ENCODE data around the gene PFKFB3.
A peak's percentile ranks its signal among the peaks of the same experiment; 100 is the strongest.
"Not testable (repeated sequence)": the region's sequence is repeated elsewhere in the genome, so short reads cannot be mapped to it uniquely, and the experiment has no call there.

The PFKFB3 gene

GRCh38 chr10:6202684-6203330 is at the start of gene PFKFB3:
Gene PFKFB3, plus strand, starts transcription at chr10:6202932. Its CDS starts 329 bp downstream, at chr10:6203261.
- DNase-seq, result peak in 1 of 2 experiments; percentile 21

GRCh38 chr10:6153845-6154244 is 48.9 kb upstream of the PFKFB3 start:
- no peak for DNase-seq

GRCh38 chr10:6154566-6154965 is 48.2 kb upstream of the PFKFB3 start:
- no peak for DNase-seq

- no peak for DNase-seq
Measured at GRCh38 chr10:6158276-6158675, 44.5 kb upstream of the PFKFB3 start.

GRCh38 chr10:6161921-6162320 is 40.8 kb upstream of the PFKFB3 start:
- no peak for DNase-seq

- DNase-seq, result no peak
Measured at GRCh38 chr10:6162589-6163356, 40.0 kb upstream of the PFKFB3 start.

GRCh38 chr10:6163364-6164270 is 39.1 kb upstream of the PFKFB3 start:
- peak; percentile 30 to 45 for DNase-seq

- DNase-seq, result no peak
Measured at GRCh38 chr10:6164271-6165095, 38.2 kb upstream of the PFKFB3 start.

GRCh38 chr10:6165221-6165725 is 37.5 kb upstream of the PFKFB3 start:
- DNase-seq, result no peak

GRCh38 chr10:6165933-6166332 is 36.8 kb upstream of the PFKFB3 start:
- not testable (repeated sequence) for DNase-seq

- no peak for DNase-seq
Measured at GRCh38 chr10:6167456-6167855, 35.3 kb upstream of the PFKFB3 start.

- DNase-seq, result no peak
Measured at GRCh38 chr10:6168084-6168483, 34.6 kb upstream of the PFKFB3 start.

- no peak for DNase-seq
Measured at GRCh38 chr10:6170638-6171037, 32.1 kb upstream of the PFKFB3 start.

GRCh38 chr10:6171881-6172695 is 30.6 kb upstream of the PFKFB3 start:
- no peak for DNase-seq

GRCh38 chr10:6173203-6173602 is 29.5 kb upstream of the PFKFB3 start:
- no peak for DNase-seq

GRCh38 chr10:6174201-6174874 is 28.4 kb upstream of the PFKFB3 start:
- no peak for DNase-seq

GRCh38 chr10:6175329-6176055 is 27.2 kb upstream of the PFKFB3 start:
- no peak for DNase-seq

- no peak for DNase-seq
Measured at GRCh38 chr10:6176691-6177231, 26.0 kb upstream of the PFKFB3 start.

GRCh38 chr10:6177880-6178281 is 24.9 kb upstream of the PFKFB3 start:
- no peak for DNase-seq

- no peak for DNase-seq
Measured at GRCh38 chr10:6178581-6178980, 24.2 kb upstream of the PFKFB3 start.

All from NCI-H187 (cell line).